Breast epithelium (tissue), 4 donors: ENCODE results near the gene WDFY2. TPM values are rescaled to one million over a fixed set of nuclear protein-coding genes. Genes with fewer than 3 reads are reported as not detected.
A peak's percentile ranks its signal among the peaks of the same experiment; 100 is the strongest.

Experiments used
- DNase-seq, 2 donors: peaks; one replicate each; pipeline ENCODE4 v3.0.0-alpha.2; 2019; ENCODE audit warnings: low spot score in 2 of 2
- H3K27ac ChIP-seq, 2 donors: fragments of 200-600 bp; sonication (generic) in 1 of 2; one replicate each; pipeline ENCODE4 v1.5.1; 2016 to 2019; ENCODE audit warnings: mild to moderate bottlenecking in 1 of 2
- H3K27me3 ChIP-seq, 2 donors: fragments of 200-600 bp; sonication (generic) in 1 of 2; one replicate each; pipeline versions ENCODE4 v1.5.1 to v1.6.0; 2017 to 2019; ENCODE audit warnings: control low read depth in 1 of 2, mild to moderate bottlenecking in 1 of 2
- H3K36me3 ChIP-seq: fragments of 200-600 bp; one replicate; pipeline ENCODE4 v1.5.1; 2019
- H3K4me1 ChIP-seq, 2 donors: fragments of 200-600 bp; sonication (generic); one replicate each; pipeline ENCODE4 v1.5.1; 2016 to 2019; ENCODE audit warnings: control low read depth in 1 of 2
- H3K4me3 ChIP-seq, 3 donors: fragments of 200-600 bp; sonication (generic); 1 replicate in 2 of 3; 2 replicates in 1 of 3; pipeline ENCODE4 v1.5.1; 2016 to 2019; ENCODE audit warnings: mild to moderate bottlenecking in 3 of 3, moderate library complexity in 2 of 3
- H3K9me3 ChIP-seq, 2 donors: fragments of 200-600 bp; sonication (generic) in 1 of 2; one replicate each; pipeline ENCODE4 v1.5.1; 2016 to 2019; ENCODE audit warnings: control low read depth in 1 of 2
- POLR2A ChIP-seq: fragments of 450-650 bp; IDR thresholded peaks from one replicate; pipeline ENCODE4 v1.6.1; 2016; ENCODE audit warnings: antibody characterized with exemption, mild to moderate bottlenecking, moderate library complexity
- POLR2AphosphoS5 ChIP-seq, 3 donors: sonication (generic); formaldehyde crosslinking; IDR thresholded peaks; one replicate each; pipeline ENCODE4 v1.6.1; 2017; ENCODE audit warnings: antibody characterized with exemption in 3 of 3
- intact Hi-C: fragments of 100-400 bp; cut with DNase I; formaldehyde crosslinking; loops from one replicate; pipeline ENCODE4 v1.15.1; 2023; ENCODE audit warnings: low total_unique reads
- total RNA-seq, 3 donors: library from RNA; depleted of rRNA; stranded (reverse); fragments of >200 nt; gene quantifications; one replicate each; pipeline ENCODE4 v1.1.0, GENCODE V29; 2016
- TF ChIP-seq, protein P1 (sequence below), 3 donors: fragments of 450-650 bp; IDR thresholded peaks; one replicate each; pipeline ENCODE4 v1.5.1; 2016 to 2017; ENCODE audit warnings: antibody characterized with exemption in 3 of 3, mild to moderate bottlenecking in 3 of 3, moderate library complexity in 3 of 3

WDFY2 gene, protein sequence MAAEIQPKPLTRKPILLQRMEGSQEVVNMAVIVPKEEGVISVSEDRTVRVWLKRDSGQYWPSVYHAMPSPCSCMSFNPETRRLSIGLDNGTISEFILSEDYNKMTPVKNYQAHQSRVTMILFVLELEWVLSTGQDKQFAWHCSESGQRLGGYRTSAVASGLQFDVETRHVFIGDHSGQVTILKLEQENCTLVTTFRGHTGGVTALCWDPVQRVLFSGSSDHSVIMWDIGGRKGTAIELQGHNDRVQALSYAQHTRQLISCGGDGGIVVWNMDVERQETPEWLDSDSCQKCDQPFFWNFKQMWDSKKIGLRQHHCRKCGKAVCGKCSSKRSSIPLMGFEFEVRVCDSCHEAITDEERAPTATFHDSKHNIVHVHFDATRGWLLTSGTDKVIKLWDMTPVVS
- 10 to 100 TPM; 21.0 to 27.7 (median 21.4) TPM for total RNA-seq

DNA sequence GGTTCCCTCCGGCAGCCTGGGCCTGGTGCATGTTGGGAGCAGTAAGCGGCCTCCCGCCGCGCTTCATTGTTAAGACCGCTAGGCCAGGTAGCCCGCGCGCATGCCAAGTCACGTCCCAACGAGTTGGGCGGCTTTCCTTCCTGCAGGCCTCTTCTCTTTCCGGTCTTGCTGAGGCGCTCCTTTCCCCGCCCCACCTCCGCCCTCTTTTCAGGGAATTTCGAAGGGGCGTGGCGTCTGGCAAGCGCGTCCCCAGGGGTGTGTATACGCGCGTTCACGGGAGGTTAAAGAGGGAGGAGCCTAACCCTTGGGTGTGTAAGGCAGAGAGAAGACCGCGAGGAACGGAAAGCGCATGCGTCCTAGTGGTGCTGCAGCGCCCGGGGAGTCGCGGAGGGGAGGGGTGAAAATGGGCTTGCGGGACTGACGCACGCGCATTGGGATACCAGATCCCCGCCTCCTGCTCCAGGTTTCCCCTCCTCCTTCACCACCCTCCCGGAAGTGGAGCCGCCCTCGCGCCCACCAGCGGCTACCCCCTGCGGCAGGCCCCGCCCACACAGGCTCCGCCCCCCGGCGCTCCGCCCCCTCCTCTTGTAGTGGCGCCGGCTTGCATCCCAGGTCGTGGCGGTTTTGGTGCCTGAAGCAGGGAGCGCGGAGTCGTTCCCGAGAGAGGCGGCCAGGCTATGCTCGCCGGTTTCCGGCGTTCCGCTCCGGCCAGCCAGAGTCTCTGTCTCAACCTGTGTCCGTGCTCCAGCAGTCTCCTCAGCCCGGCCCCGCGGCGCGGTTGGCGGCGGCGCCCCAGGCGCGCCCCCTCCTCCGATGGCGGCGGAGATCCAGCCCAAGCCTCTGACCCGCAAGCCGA is at the start of gene WDFY2:
Gene WDFY2, plus strand, starts transcription at position 588 of the 856 bp plus-strand sequence. Its CDS starts 226 bp downstream, at position 814.
- peak; percentile 99 to 100 for DNase-seq
- Histone ChIP-seq H3K27ac (peak within 1 kb of the TSS; percentile 92 to 94), H3K4me3 (peak within 1 kb of the TSS; percentile 80 to 86 (median 84)), H3K36me3 (no peaks in the 10 kb centered on the region), H3K4me1 (no peaks in the 10 kb centered on the region), H3K27me3 (no peaks in the 10 kb centered on the region), H3K9me3 (no peaks in the 10 kb centered on the region)
- intact Hi-C loops: loop anchor here (10.0 kb wide), 1 partner anchor 129 kb away; the partner anchor contains the start of gene INTS6
- TF ChIP-seq POLR2A (peak; percentile 86), POLR2AphosphoS5 (IDR thresholded peaks at IDR 0.05) (peak; percentile 85 to 91 (median 85))
- TF ChIP-seq, protein P1, sequence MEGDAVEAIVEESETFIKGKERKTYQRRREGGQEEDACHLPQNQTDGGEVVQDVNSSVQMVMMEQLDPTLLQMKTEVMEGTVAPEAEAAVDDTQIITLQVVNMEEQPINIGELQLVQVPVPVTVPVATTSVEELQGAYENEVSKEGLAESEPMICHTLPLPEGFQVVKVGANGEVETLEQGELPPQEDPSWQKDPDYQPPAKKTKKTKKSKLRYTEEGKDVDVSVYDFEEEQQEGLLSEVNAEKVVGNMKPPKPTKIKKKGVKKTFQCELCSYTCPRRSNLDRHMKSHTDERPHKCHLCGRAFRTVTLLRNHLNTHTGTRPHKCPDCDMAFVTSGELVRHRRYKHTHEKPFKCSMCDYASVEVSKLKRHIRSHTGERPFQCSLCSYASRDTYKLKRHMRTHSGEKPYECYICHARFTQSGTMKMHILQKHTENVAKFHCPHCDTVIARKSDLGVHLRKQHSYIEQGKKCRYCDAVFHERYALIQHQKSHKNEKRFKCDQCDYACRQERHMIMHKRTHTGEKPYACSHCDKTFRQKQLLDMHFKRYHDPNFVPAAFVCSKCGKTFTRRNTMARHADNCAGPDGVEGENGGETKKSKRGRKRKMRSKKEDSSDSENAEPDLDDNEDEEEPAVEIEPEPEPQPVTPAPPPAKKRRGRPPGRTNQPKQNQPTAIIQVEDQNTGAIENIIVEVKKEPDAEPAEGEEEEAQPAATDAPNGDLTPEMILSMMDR (IDR thresholded peaks at IDR 0.05): peak in 2 of 3 donors; percentile 19 to 31

DNA sequence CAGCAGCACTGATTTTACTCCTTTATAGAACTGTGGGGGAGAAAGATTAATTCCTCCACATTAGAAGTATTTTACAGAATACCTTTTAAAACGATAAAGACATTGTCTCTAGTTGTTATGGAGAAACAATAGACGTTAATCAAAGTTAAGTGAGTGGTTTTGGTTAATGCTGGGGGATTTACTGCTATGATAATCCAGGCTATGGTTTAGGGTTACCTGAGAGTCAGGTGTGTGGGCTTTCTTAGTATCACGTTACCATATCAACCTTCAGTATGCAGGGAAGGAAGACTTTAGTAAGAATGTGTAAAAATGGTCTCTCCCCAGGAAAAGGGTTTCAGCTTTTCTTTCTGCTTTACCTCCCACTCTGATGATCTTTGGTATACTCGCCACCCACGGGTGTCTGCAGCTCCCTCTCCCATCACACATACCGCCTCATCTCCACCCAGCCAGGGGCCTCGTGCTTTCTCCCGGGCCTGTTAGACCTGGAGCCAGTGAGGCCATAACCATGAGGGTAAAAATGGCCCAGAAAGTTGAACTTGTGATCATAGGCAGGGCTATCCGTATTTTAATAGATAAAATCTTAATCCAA is 45.6 kb upstream of the WDFY2 start:
- Histone ChIP-seq H3K9me3 (no peaks in the 10 kb centered on the region), H3K36me3 (no peaks in the 10 kb centered on the region), H3K4me1 (no peaks in the 10 kb centered on the region), H3K27ac (peak overlapping the region; percentile 59 to 61), H3K4me3 (no peak overlapping the region), H3K27me3 (no peaks in the 10 kb centered on the region)
- TF ChIP-seq POLR2A: no peak
- TF ChIP-seq, protein P1 (IDR thresholded peaks at IDR 0.05): no peak
- TF ChIP-seq POLR2AphosphoS5 (IDR thresholded peaks at IDR 0.05): no peak
- no peak for DNase-seq
- intact Hi-C loops: no loop called here

DNA sequence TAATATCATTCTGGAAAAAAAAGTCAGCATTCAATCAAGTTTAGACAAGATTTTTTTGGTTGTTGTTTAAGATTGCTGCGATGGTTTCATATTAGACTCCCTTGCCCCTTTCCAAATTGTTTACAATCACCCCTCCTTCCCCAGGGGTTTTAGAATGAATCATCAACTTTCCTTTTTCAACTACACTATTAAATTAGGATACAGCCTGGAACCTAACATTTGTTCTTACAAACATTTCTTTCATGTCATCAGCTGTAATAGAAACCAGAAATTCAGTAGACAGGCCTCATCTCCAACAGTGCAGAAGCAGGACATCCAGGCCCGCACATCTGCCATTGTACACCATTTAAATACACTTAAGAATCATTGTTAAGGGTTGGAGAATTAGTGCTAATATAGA is 44.4 kb upstream of the WDFY2 start:
- DNase-seq: no peak
- intact Hi-C loops: no loop called here
- no peaks in the 10 kb centered on the region for H3K27me3 ChIP-seq
- H3K4me1 ChIP-seq: no peaks in the 10 kb centered on the region
- H3K9me3 ChIP-seq: no peaks in the 10 kb centered on the region
- no peak overlapping the region for H3K27ac ChIP-seq
- H3K36me3 ChIP-seq: no peaks in the 10 kb centered on the region
- TF ChIP-seq POLR2AphosphoS5 (IDR thresholded peaks at IDR 0.05): no peak
- TF ChIP-seq POLR2A: no peak
- TF ChIP-seq, protein P1 (IDR thresholded peaks at IDR 0.05): no peak
- H3K4me3 ChIP-seq: no peak overlapping the region

DNA sequence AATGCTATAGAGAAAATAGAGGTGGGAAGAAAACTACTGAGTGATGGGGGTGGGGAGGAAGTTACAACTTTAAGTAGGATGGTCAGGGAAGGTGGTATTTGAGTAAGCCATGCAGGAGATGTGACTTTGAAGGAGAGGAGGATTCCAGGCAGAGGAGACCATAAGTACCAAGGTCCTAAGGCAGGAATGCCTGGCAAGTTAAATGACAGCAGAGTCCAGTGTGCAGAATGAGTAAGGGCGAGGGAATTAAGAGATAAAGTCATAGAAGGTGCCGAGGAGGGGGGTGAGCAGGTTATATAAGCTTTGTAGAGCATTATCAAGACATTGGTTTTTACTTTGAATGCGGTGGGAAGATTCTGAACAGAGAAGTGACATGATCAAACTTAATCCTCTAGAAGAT is 43.2 kb upstream of the WDFY2 start:
- no peaks in the 10 kb centered on the region for H3K36me3 ChIP-seq
- H3K27me3 ChIP-seq: no peaks in the 10 kb centered on the region
- DNase-seq: no peak
- no peak overlapping the region for H3K27ac ChIP-seq
- H3K9me3 ChIP-seq: no peaks in the 10 kb centered on the region
- no peak overlapping the region for H3K4me3 ChIP-seq
- intact Hi-C loops: no loop called here
- H3K4me1 ChIP-seq: no peaks in the 10 kb centered on the region
- TF ChIP-seq POLR2A (no peak), POLR2AphosphoS5 (IDR thresholded peaks at IDR 0.05) (no peak)
- TF ChIP-seq, protein P1 (IDR thresholded peaks at IDR 0.05): no peak
